Spleen (tissue), 11 donors: Measurements from ENCODE around the gene MBOAT2. TPM values are rescaled to one million over a fixed set of nuclear protein-coding genes. Genes with fewer than 3 reads are reported as not detected.

Experiments used
- DNase-seq: peaks from one replicate; pipeline ENCODE4 v3.0.0-alpha.2; 2020
- H3K27ac ChIP-seq, 8 donors: fragments of 200-600 bp; sonication (generic) in 7 of 8; 1 replicate in 4 of 8; 2 replicates in 4 of 8; pipeline versions ENCODE4 v1.5.0 to v1.8.0; 2016 to 2021; ENCODE audit warnings: inconsistent platforms in 4 of 8, mild to moderate bottlenecking in 4 of 8, moderate library complexity in 1 of 8
- H3K27me3 ChIP-seq, 7 donors: fragments of 200-600 bp; sonication (generic) in 6 of 7; replicated peaks in 1 of 7; 1 replicate in 4 of 7; 2 replicates in 3 of 7; pipeline versions ENCODE4 v1.5.0 to v1.8.0; 2016 to 2021; ENCODE audit warnings: inconsistent platforms in 3 of 7, mild to moderate bottlenecking in 1 of 7
- H3K36me3 ChIP-seq, 6 donors: fragments of 200-600 bp; sonication (generic) in 5 of 6; 1 replicate in 4 of 6; 2 replicates in 2 of 6; pipeline versions ENCODE4 v1.5.0 to v1.8.0; 2016 to 2021; ENCODE audit warnings: inconsistent platforms in 2 of 6
- H3K4me1 ChIP-seq, 6 donors: fragments of 200-600 bp; sonication (generic) in 5 of 6; 1 replicate in 3 of 6; 2 replicates in 3 of 6; pipeline versions ENCODE4 v1.5.0 to v1.8.0; 2016 to 2021; ENCODE audit warnings: inconsistent platforms in 3 of 6
- H3K4me3 ChIP-seq, 8 donors: fragments of 200-600 bp; sonication (generic) in 7 of 8; 1 replicate in 4 of 8; 2 replicates in 4 of 8; pipeline versions ENCODE4 v1.5.0 to v1.8.0; 2016 to 2021; ENCODE audit warnings: inconsistent platforms in 4 of 8, mild to moderate bottlenecking in 4 of 8, moderate library complexity in 2 of 8
- H3K9me3 ChIP-seq, 8 donors: fragments of 200-600 bp; sonication (generic) in 7 of 8; 1 replicate in 4 of 8; 2 replicates in 4 of 8; pipeline versions ENCODE4 v1.5.0 to v1.8.0; 2016 to 2021; ENCODE audit warnings: inconsistent platforms in 4 of 8
- POLR2A ChIP-seq, 3 donors: fragments of 450-650 bp; IDR thresholded peaks; one replicate each; pipeline ENCODE4 v1.5.1; 2017; ENCODE audit warnings: antibody characterized with exemption in 3 of 3, mild to moderate bottlenecking in 1 of 3
- POLR2AphosphoS5 ChIP-seq, 3 donors: sonication (generic); formaldehyde crosslinking; IDR thresholded peaks; one replicate each; pipeline ENCODE4 v1.5.1; 2017; ENCODE audit warnings: antibody characterized with exemption in 3 of 3
- WGBS, 5 donors: extraction: QIAGEN DNeasy Blood & Tissue Kit in 3 of 5; methylation state at CpG; one replicate each; pipeline versions ENCODE4 v1.1.5 to v1.1.7; 2013 to 2018; 5-methylcytosine and 5-hydroxymethylcytosine counted together
- intact Hi-C: fragments of 100-400 bp; cut with DNase I; formaldehyde crosslinking; loops from one replicate; pipeline ENCODE4 v1.15.0; 2023; ENCODE audit warnings: low total_unique reads
- polyA plus RNA-seq, 3 donors: library from polyadenylated mRNA; stranded (reverse); fragments of 200-250 nt; gene quantifications; one replicate each; pipeline ENCODE4 v1.2.1, GENCODE V29; 2013
- total RNA-seq, 7 donors: library from RNA; depleted of rRNA in 3 of 7; stranded (reverse); fragments of >200 nt in 3 of 7; fragmentation: NEBNext Ultra II Directional in 4 of 7; extraction: Animal tissue kit (Norgen Biotek cat#: 25700) in 4 of 7; gene quantifications; one replicate each; pipeline versions ENCODE4 v1.1.0 to v1.2.1, GENCODE V29; 2016 to 2021
- TF ChIP-seq, protein P1 (sequence below), 11 experiments: fragments of 200-600 bp in 7 of 11; fragments of 450-650 bp in 4 of 11; sonication (generic) in 4 of 11; IDR thresholded peaks in 8 of 11; conservative IDR thresholded peaks in 3 of 11; 1 replicate in 7 of 11; 2 replicates in 4 of 11; pipeline versions ENCODE4 v1.4.0 to v1.8.0; 2016 to 2021; ENCODE audit warnings: antibody characterized with exemption in 11 of 11, inconsistent platforms in 4 of 11, mild to moderate bottlenecking in 1 of 11
- donor health status: healthy with polysubstance abuse.
- donor health status: DM: no; HTN: no; CAD: no; lungs with moderate emphysema.
- donor health status: DM: no; HTN: no; CAD: no.
- donor health status: Bipolar disorder and iron deficiency.
- donor health status: healthy.
- donor health status: DM: no; HTN: no; CAD: no.
- donor health status: DM: yes; HTN: yes; CAD: no.

The MBOAT2 gene
- total and polyA plus RNA-seq, 10 donors, result 1.9 to 44.1 (median 18.3) TPM

- Histone ChIP-seq H3K36me3 (no peaks in the 10 kb centered on the region), H3K27ac (no peak overlapping the region), H3K27me3 (no peaks in the 10 kb centered on the region), H3K4me3 (no peak overlapping the region), H3K4me1 (peaks cover 0 to 35% (median 4%) of the 10 kb centered on the region in 6 donors), H3K9me3 (no peaks in the 10 kb centered on the region)
- TF ChIP-seq, protein P1, sequence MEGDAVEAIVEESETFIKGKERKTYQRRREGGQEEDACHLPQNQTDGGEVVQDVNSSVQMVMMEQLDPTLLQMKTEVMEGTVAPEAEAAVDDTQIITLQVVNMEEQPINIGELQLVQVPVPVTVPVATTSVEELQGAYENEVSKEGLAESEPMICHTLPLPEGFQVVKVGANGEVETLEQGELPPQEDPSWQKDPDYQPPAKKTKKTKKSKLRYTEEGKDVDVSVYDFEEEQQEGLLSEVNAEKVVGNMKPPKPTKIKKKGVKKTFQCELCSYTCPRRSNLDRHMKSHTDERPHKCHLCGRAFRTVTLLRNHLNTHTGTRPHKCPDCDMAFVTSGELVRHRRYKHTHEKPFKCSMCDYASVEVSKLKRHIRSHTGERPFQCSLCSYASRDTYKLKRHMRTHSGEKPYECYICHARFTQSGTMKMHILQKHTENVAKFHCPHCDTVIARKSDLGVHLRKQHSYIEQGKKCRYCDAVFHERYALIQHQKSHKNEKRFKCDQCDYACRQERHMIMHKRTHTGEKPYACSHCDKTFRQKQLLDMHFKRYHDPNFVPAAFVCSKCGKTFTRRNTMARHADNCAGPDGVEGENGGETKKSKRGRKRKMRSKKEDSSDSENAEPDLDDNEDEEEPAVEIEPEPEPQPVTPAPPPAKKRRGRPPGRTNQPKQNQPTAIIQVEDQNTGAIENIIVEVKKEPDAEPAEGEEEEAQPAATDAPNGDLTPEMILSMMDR (IDR thresholded peaks at IDR 0.05 in 8 of 11, conservative IDR thresholded peaks at IDR 0.05 in 3 of 11), result no peak
- TF ChIP-seq POLR2AphosphoS5 (IDR thresholded peaks at IDR 0.05) (no peak), POLR2A (IDR thresholded peaks at IDR 0.05) (no peak)
- 90 to 94% (median 91%) methylated on average over 5 to 6 of the region's 6 CpGs for WGBS, 5 donors
- intact Hi-C loops, result no loop called here
- no peak for DNase-seq
These were observed 9.1 kb downstream of the MBOAT2 start for GRCh38 chr2:8994386-8994785.

DNA sequence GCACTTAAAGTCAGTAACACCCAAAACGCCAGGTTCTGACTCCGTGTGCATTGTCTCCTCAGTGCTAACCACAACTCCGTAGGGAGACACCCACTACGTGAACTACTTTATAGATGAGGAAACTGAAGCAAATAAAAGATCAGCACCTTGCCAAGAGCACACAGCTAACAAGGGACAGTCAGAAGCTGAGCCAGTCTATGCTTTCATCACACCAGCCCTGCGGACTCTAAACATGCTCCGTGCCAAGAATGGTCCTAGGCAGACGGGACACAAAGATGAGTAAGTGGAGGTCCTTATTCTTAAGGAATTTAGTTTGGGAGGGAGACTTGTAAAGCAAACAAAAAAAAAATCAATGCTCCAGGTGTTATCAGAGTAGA lies 9.6 kb downstream of the MBOAT2 start:
- intact Hi-C loops, result no loop called here
- H3K4me3 ChIP-seq, result no peak overlapping the region
- H3K9me3 ChIP-seq, result no peaks in the 10 kb centered on the region
- no peaks in the 10 kb centered on the region for H3K27me3 ChIP-seq
- peaks cover 0 to 30% (median 4%) of the 10 kb centered on the region in 6 donors for H3K4me1 ChIP-seq
- no peak for DNase-seq
- 85 to 92% (median 87%) methylated on average over 7 of the region's 7 CpGs for WGBS, 5 donors
- no peak overlapping the region for H3K27ac ChIP-seq
- H3K36me3 ChIP-seq, result no peaks in the 10 kb centered on the region
- no peak for TF ChIP-seq POLR2A (IDR thresholded peaks at IDR 0.05)
- TF ChIP-seq, protein P1 (IDR thresholded peaks at IDR 0.05 in 8 of 11, conservative IDR thresholded peaks at IDR 0.05 in 3 of 11), result no peak
- TF ChIP-seq POLR2AphosphoS5 (IDR thresholded peaks at IDR 0.05), result no peak

DNA sequence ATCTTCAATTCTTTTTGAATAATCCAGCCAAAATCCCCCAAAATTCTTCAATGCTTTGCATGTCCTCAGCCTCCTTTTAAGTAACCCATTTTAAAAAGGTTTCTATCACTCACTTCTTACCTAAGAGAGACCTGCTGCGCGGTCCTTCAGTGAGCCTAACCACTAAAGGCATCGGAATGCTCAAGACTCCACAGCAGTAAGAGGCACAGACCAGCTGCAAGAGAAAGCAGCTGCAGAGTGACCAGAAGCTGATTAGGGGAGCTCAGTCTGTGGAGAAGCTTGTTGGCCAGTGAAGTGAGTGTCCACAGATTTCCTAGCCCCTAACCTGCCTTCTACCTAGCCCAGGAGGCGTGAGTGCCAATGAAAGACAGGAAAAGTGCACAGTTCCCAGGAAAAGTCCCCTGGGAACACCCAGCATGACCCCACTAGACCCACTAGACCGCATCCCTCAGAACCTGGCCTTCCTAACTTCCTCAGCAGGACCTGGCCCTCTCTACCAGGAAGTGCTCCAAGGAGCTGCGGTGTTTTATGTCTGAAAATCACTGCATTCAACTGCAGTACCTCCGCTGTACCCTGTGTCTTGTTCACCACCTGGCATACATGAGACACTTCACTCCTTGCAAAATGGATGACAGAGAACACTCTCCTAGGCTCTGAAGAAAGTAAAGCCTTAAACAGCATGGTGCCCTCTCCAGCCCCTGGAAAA lies 10.1 kb downstream of the MBOAT2 start:
- Histone ChIP-seq H3K36me3 (no peaks in the 10 kb centered on the region), H3K9me3 (no peaks in the 10 kb centered on the region), H3K27me3 (no peaks in the 10 kb centered on the region), H3K4me1 (peaks cover 0 to 25% (median 4%) of the 10 kb centered on the region in 6 donors), H3K27ac (no peak overlapping the region), H3K4me3 (no peak overlapping the region)
- intact Hi-C loops, result no loop called here
- WGBS, 5 donors, result 81 to 91% (median 85%) methylated on average over 6 to 7 of the region's 7 CpGs
- TF ChIP-seq POLR2A (IDR thresholded peaks at IDR 0.05) (no peak), POLR2AphosphoS5 (IDR thresholded peaks at IDR 0.05) (no peak)
- TF ChIP-seq, protein P1 (IDR thresholded peaks at IDR 0.05 in 8 of 11, conservative IDR thresholded peaks at IDR 0.05 in 3 of 11), result no peak
- DNase-seq, result no peak

- DNase-seq, result no peak
- Histone ChIP-seq H3K4me3 (no peak overlapping the region), H3K27ac (no peak overlapping the region), H3K9me3 (no peaks in the 10 kb centered on the region), H3K27me3 (no peaks in the 10 kb centered on the region), H3K4me1 (peaks cover 0 to 17% (median 2%) of the 10 kb centered on the region in 6 donors), H3K36me3 (no peaks in the 10 kb centered on the region)
- TF ChIP-seq POLR2AphosphoS5 (IDR thresholded peaks at IDR 0.05) (no peak), POLR2A (IDR thresholded peaks at IDR 0.05) (no peak)
- TF ChIP-seq, protein P1 (IDR thresholded peaks at IDR 0.05 in 8 of 11, conservative IDR thresholded peaks at IDR 0.05 in 3 of 11), result no peak
- intact Hi-C loops, result no loop called here
- WGBS, 5 donors, result 72 to 92% (median 77%) methylated on average over 5 of the region's 5 CpGs
These were observed 10.8 kb downstream of the MBOAT2 start for GRCh38 chr2:8992643-8993042.
